ENCODE results near the gene PADI4.

PADI4 gene

DNA sequence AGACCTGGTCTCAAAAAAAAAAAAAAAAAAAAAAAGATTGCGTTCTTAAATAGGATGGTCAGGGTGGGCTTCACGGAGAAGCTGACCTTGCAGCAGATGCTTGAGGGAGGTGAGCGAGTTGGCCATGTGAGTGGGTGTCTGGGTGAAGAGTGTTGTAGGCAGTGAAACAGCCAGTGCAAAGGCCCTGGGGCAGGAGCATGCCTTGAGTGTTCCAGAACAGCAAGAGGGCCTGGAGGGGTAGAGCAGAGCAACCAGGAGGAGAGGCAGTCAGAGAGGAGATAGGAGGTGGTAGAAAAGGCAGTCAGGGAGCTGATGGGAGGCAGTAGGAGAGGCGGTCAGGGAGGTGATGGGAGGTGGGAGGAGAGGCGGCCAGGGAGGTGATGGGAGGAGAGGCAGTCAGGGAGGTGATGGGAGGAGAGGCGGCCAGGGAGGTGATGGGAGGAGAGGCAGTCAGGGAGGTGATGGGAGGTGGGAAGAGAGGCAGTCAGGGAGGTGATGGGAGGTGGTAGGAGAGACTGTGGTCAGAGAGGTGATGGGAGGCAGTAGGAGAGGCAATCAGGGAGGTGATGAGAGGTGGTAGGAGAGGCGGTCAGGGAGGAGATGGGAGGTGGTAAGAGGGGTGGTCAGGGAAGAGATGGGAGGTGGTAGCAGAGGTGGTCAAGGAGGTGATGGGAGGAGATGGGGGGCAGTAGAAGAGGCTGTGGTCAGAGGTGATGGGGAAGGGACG, 43.8 kb downstream of the PADI4 start:
- no peak for DNase-seq

GRCh38 chr1:17352419-17352909, 44.5 kb downstream of the PADI4 start:
- DNase-seq = no peak

DNA sequence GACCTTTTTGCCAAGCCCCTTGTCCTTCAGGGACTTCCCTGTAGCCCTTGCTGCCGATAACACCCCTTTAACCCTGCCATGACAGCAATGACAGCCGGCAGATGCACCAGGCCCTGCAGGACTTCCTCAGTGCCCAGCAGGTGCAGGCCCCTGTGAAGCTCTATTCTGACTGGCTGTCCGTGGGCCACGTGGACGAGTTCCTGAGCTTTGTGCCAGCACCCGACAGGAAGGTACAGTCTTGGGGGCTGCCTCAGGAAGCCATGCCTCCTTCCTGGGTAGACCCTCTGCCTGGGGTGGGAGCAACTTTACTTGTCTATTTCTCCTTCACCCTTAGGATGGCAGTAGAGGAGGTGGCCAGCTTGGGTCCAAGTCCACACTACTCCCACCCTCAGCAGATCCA, 47.9 kb downstream of the PADI4 start:
- DNase-seq = no peak

DNA sequence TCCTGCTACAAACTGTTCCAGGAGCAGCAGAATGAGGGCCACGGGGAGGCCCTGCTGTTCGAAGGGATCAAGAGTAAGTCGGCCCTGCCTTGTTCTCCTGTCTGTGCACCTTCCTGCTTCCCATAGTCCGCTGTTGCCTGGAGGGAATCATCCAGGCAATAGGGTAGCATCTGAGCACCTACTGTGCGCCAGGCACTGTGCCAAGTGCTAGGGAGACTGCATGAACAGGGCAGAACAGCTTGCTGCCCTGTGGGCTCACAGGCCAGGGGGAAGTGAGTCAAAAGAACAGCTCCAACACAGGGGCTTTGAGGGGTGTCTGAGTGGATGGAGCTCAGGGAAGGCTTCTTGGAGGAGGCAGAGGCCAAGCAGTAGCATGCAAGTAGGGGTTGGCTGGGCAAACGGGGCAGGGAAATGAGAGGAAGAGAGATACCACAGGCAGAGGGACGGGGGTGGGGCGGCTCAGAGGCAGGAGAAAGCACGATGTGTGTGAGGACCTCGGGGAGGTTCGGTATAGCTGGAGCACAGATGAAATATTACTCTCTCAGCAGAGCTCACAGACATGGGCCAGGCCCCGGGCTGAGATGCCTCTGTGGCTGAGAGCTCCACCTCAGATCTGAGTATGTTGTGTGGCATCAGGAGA, 48.5 kb downstream of the PADI4 start:
- no peak for DNase-seq

GRCh38 chr1:17358557-17358956, 50.6 kb downstream of the PADI4 start:
- DNase-seq = no peak

- DNase-seq = no peak
Observed at GRCh38 chr1:17359031-17359430, 51.0 kb downstream of the PADI4 start.

DNA sequence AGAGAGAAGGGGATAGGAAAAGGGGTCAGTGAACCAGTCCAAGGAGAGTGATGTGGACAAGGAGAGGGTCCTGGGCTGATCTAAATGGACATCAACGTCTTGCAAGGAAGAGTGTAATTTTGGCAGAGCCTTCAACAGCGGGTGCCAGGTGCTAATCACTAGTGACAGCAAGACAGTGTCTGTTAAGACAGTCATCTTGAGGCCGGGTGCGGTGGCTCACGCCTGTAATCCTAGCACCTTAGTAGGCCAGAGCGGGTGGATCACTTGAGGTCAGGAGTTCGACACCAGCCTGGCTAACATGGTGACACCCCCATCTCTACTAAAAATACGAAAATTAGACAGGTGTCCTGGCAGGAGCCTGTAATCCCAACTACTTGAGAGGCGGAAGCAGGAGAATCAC, 51.8 kb downstream of the PADI4 start:
- DNase-seq = no peak

DNA sequence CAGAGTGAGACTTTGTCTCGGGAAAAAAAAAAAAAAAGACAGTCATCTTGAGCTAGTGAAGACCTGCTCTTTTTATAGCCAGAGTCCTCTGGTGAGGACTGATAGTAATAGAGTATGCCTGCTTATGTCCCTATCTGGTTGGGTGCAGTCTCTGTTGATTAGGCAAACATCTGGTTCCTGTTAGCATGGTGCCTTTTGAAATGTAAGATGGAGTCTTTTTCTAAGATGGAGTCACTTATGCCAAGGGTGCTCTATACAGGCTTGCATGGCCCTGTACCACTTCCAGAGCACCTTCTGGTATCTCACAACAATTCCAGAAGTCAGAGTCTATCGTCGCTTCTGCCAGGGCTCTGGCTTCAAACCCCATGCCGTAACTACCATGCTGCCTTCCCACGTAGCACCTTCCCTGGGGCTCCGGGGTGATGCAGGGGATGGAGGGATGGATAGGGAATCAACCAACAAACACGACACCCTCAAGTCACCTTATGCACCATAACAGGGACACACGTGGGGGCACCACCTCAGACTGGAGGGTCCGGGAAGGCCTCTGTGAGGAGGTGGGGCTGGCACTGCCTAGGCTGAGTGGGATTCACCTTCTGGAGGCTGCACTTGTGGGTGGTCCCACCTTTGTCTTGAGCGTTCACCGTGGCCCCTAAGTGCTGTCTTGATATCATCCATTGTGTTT, 52.4 kb downstream of the PADI4 start:
- DNase-seq = no peak

DNA sequence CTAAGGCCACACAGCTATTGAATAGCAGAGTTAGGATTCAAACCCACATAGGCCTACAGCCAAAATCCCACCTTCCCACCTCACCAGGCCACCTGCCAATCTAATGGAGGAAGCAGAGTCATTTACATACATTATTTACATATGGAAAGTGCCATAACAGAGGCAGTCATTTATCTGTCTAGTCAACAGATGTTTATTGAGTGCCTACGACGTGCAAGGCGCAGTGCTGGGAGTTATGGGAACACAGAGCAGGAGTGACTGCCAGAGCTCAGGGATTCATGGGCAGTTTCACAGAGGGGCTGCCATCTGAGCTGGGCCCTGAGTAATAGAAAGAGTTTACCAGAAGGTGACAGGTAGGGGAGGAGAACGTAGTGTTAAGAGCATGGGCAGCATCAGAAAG, 53.7 kb downstream of the PADI4 start:
- no peak for DNase-seq

- no peak for DNase-seq
Observed at GRCh38 chr1:17363351-17363750, 55.4 kb downstream of the PADI4 start.

DNA sequence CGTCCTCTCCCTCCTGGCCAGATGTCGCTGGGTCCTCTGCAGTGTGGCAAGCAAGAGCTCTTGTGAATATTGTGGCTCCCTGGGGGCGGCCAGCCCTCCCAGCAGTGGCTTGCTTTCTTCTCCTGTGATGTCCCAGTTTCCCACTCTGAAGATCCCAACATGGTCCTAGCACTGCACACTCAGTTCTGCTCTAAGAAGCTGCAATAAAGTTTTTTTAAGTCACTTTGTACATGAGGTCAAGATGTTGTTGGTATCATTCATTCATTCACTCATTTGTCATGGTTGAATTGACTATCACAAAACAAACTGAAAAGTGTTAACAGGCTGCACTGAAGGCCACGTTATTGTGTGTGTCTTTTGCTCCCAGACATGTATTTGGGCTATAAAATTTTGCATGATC, 55.8 kb downstream of the PADI4 start:
- DNase-seq = no peak

DNA sequence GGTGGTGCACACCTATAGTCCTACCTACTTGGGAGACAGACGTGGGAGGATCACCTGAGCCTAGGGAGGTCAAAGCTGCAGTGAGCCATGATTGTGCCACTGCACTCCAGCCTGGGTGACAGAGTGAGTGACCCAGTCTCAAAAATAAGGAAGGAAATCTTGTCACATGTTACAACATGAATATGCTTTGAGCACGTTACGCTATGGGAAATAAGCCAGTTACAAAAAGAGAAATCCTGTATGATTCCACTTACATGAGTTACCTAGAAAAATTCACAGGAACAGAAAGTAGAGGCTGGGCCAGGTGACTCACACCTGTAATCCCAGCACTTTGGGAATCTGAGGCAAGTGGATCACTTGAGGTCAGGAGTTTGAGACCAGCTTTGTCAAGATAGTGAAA, 57.3 kb downstream of the PADI4 start:
- no peak for DNase-seq

DNA sequence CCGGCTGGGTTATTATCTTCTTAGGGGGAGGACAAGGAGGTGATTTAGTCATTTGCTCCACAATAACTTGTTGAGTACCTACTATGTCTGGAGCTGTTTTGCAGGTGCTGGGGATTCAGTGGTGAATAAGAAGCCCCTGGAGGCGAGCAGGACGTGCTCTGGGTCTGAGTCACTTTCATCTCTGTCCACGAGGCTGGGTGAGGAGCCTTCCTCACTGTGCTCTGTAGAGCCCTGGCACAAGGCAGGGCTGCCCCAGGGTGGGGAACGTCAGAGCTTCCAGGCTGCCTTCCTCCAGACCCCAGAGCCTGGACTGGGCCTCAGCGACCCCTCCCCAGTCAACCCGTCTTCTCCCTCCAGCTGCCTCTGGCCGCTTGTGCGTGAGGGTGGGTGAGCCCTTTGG, 61.5 kb downstream of the PADI4 start:
- no peak for DNase-seq

- DNase-seq = no peak
Observed at GRCh38 chr1:17370618-17371017, 62.6 kb downstream of the PADI4 start.

DNA sequence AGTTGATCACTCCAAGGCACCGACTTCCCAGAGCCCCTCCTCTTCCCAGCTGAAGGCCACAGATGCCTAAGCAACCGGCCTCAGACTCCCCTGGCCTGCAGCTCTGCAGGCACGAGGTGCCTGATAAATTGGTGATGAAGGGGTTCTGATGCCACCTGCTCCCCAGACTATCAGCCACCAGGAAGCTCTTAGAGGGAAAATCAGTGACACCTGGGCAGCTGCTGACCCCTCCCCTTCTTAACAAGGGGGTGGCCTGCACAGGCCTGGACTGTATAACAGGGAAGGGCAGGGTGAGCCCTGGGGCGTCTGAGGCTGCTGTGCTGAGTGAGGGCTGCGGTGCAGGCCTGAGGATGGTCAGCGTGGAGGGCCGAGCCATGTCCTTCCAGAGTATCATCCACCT, 63.9 kb downstream of the PADI4 start, which contains the start of gene PADI6:
Gene PADI6, plus strand, starts transcription at position 301 of the 400 bp plus-strand sequence. Its CDS starts 50 bp downstream, at position 351.
- no peak for DNase-seq

DNA sequence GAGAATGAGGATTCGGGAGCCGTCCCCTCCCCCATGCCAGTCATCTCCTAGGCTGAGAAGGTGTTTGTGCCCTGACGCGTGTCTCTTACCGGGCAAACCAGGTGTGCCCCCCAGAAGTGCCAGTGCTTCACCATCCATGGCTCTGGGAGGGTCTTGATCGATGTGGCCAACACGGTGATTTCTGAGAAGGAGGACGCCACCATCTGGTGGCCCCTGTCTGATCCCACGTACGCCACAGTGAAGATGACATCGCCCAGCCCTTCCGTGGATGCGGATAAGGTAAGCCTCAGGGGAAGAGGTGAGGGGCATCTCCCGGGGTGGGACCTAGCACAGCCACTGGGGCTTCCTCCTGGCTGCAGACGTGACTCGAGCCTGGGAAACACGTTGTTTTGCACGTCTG, 65.0 kb downstream of the PADI4 start:
- no peak for DNase-seq

- DNase-seq = no peak
Observed at GRCh38 chr1:17375651-17376050, 67.7 kb downstream of the PADI4 start.

DNA sequence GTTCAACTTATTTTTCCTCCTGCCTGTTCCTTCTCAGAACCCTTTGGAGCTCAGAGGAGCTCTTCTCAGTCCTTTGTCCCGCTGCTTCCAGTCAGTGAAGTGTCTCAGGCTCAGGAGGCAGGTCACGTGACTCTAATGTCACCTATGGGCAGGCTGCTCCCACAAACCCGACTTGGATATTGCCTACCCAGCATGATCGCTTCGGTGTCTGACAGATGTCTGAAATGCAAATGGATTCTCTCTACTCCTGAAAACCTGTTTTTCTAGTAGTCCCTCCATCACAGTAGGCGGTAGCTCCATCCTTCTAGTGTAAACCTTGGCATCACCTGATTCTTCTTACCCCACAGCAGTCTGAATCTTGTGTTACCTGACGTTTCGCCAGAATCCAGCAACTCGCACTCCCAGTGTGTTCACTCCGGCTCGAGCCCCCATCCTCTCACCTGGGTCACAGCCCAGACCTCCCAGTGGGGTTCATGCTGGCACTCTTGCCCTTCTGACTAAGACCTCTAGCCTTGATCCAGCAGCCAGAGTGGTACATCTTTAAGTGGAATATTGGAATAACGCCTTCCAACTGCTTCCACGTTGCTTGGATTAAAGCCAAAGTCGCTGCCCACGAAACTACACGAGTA, 69.4 kb downstream of the PADI4 start:
- DNase-seq = no peak

DNA sequence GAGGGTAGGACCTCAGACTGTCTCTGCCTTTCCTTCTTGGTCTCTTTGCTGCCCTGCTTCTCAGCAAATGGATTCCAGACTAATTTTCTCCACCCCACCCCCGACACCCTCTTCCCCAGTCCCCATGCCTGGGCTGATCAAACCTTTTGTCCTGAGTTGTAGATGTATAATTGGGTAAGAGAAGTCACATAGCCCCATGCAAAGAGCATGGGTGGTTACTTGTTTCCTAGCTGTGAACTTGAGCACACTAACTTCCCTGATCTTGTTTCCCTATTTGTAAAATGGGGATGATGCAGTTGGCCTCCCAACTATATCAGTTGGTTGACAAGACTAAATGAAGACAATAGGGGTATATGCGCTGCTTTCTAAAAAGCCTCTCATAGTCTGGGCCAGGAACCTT, 73.2 kb downstream of the PADI4 start:
- no peak for DNase-seq

- DNase-seq = no peak
Observed at GRCh38 chr1:17392199-17392740, 84.3 kb downstream of the PADI4 start.

GRCh38 chr1:17393230-17393629, 85.2 kb downstream of the PADI4 start:
- DNase-seq = no peak

DNA sequence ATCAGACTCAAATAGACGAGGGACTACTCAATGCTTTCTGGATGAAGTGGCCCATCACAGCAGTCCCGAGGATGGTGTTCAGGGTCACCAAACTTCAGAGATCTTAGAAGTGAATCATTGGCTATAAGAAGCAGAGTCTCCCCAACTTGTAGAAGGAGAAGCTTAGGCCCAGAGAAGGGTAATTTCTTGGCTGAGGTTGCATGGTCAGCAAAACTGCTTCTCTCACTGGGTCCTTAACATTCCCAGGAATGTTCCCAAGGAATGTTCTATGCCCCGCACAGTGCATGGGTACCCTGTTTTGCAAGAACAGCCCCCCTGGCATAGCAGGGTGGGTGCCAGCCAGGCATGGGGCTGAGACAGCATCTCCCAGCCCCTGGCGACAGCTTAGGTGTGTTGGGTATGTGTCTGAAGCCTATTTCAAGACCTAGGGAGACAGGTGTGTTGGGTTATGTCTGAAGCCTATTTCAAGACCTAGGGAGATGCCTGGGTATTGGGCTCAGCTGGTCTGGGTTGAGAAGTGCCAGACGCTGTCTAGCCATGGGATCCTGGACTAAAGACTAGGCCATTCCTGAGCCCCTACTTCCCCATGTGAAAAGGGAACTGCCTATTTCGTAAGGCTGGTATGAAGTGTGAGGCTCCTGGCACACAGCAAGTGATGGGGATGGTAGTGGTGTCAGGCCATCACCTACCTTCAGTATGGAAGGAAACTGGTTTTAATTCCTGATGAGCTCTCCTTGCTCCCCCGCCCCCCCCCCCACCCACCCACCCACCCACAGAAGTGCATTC, 90.1 kb downstream of the PADI4 start:
- DNase-seq = no peak

All from right kidney (tissue), 1 donor.